Smooth muscle cell (in vitro differentiated cells): ENCODE measurements around the gene BCAS4. TPM values are rescaled to one million over a fixed set of nuclear protein-coding genes. Genes with fewer than 3 reads are reported as not detected.

Experiments
- DNase-seq: peaks from one replicate; lab custom pipeline; 2025; ENCODE audit not compliant: unreplicated experiment; lab: John Stamatoyannopoulos, UW
- H2AFZ ChIP-seq: fragments of 200-600 bp; sonication (generic); 2 replicates; pipeline ENCODE4 v1.6.0; 2016; ENCODE audit warnings: antibody characterized with exemption, low read depth, mild to moderate bottlenecking
- H3F3A ChIP-seq: fragments of 200-600 bp; sonication (generic); 2 replicates; pipeline ENCODE4 v1.6.0; 2017; ENCODE audit warnings: antibody characterized with exemption, low read depth
- H3K27ac ChIP-seq: fragments of 200-600 bp; sonication (generic); 2 replicates; pipeline ENCODE4 v1.5.1; 2016; ENCODE audit warnings: low read depth, mild to moderate bottlenecking
- H3K27me3 ChIP-seq: fragments of 200-600 bp; sonication (generic); 2 replicates; pipeline ENCODE4 v1.6.1; 2016; ENCODE audit warnings: low read depth, mild to moderate bottlenecking
- H3K36me3 ChIP-seq: fragments of 200-600 bp; sonication (generic); 2 replicates; pipeline ENCODE4 v1.5.1; 2016; ENCODE audit warnings: low read depth
- H3K4me1 ChIP-seq: fragments of 200-600 bp; sonication (generic); 2 replicates; pipeline ENCODE4 v1.5.1; 2016; ENCODE audit warnings: low read depth
- H3K4me2 ChIP-seq: fragments of 200-600 bp; sonication (generic); 2 replicates; pipeline ENCODE4 v1.6.0; 2016; ENCODE audit warnings: mild to moderate bottlenecking
- H3K4me3 ChIP-seq: fragments of 200-600 bp; sonication (generic); 2 replicates; pipeline ENCODE4 v1.5.1; 2016; ENCODE audit warnings: mild to moderate bottlenecking
- H3K79me2 ChIP-seq: fragments of 200-600 bp; sonication (generic); 2 replicates; pipeline ENCODE4 v1.6.0; 2016; ENCODE audit warnings: low read depth, mild to moderate bottlenecking
- H3K9ac ChIP-seq: fragments of 200-600 bp; sonication (generic); 2 replicates; pipeline ENCODE4 v1.6.0; 2016; ENCODE audit warnings: low read depth
- H3K9me3 ChIP-seq: fragments of 200-600 bp; sonication (generic); replicated peaks from 2 replicates; pipeline ENCODE4 v1.5.1; 2016; ENCODE audit warnings: low read depth
- H4K20me1 ChIP-seq: fragments of 200-600 bp; sonication (generic); 2 replicates; pipeline ENCODE4 v1.6.0; 2016; ENCODE audit warnings: low read depth
- WGBS: methylation state at CpG from one replicate; pipeline ENCODE4 v1.1.7; 2016; ENCODE audit warnings: low lambda C conversion rate; 5-methylcytosine and 5-hydroxymethylcytosine counted together
- polyA plus RNA-seq: library from polyadenylated mRNA; unstranded; fragments of >200 nt; fragmentation: Nextera tagmentation; extraction: Ambion mirVana; gene quantifications from 2 replicates; pipeline ENCODE4 v1.2.1, GENCODE V29; 2016
- total RNA-seq: library from RNA; depleted of rRNA; stranded (reverse); fragments of >200 nt; gene quantifications from 2 replicates; pipeline ENCODE4 v1.2.3, GENCODE V29; 2014
- TF ChIP-seq, protein P1 (sequence below): fragments of 200-600 bp; sonication (generic); IDR thresholded peaks from 2 replicates; pipeline ENCODE4 v1.5.1; 2017; ENCODE audit warnings: borderline replicate concordance, mild to moderate bottlenecking, antibody characterized with exemption; ENCODE audit not compliant: insufficient read depth, poor library complexity, severe bottlenecking

The BCAS4 gene
- total and polyA plus RNA-seq, 2 experiments from 2014 or later, result 5.3 to 14.1 TPM

DNA sequence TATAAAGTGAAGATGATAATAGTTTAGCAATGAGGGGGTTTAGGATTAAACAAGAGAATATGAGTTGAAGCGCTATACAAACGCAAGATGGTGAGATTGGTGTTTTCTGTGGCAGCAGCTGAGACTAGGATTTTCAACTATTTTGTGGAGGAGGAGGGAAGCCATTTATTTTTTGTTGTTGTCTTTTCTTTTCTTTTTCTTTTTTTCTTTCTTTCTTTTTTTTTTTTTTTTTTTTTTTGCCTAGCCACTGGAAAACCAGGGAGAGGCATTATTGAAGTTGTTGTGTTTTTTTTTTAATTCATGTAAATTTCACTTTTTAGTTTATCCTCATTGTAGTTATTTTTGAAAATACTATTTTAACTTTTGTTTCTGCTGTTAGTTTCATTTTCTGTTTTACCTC, 47.6 kb upstream of the BCAS4 start:
- Histone ChIP-seq H2AFZ (no peak overlapping the region), H3K36me3 (no peaks in the 10 kb centered on the region), H3F3A (peaks cover 28% of the 10 kb centered on the region), H3K4me1 (peaks cover 16% of the 10 kb centered on the region), H4K20me1 (peaks cover 3% of the 10 kb centered on the region), H3K27me3 (no peaks in the 10 kb centered on the region), H3K79me2 (no peaks in the 10 kb centered on the region), H3K9ac (no peak overlapping the region), H3K9me3 (no peaks in the 10 kb centered on the region), H3K27ac (no peak overlapping the region), H3K4me3 (no peak overlapping the region), H3K4me2 (no peak overlapping the region)
- 100% methylated on average over 2 of the region's 2 CpGs for WGBS
- TF ChIP-seq, protein P1, sequence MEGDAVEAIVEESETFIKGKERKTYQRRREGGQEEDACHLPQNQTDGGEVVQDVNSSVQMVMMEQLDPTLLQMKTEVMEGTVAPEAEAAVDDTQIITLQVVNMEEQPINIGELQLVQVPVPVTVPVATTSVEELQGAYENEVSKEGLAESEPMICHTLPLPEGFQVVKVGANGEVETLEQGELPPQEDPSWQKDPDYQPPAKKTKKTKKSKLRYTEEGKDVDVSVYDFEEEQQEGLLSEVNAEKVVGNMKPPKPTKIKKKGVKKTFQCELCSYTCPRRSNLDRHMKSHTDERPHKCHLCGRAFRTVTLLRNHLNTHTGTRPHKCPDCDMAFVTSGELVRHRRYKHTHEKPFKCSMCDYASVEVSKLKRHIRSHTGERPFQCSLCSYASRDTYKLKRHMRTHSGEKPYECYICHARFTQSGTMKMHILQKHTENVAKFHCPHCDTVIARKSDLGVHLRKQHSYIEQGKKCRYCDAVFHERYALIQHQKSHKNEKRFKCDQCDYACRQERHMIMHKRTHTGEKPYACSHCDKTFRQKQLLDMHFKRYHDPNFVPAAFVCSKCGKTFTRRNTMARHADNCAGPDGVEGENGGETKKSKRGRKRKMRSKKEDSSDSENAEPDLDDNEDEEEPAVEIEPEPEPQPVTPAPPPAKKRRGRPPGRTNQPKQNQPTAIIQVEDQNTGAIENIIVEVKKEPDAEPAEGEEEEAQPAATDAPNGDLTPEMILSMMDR, result no peak
- DNase-seq, result no peak

DNA sequence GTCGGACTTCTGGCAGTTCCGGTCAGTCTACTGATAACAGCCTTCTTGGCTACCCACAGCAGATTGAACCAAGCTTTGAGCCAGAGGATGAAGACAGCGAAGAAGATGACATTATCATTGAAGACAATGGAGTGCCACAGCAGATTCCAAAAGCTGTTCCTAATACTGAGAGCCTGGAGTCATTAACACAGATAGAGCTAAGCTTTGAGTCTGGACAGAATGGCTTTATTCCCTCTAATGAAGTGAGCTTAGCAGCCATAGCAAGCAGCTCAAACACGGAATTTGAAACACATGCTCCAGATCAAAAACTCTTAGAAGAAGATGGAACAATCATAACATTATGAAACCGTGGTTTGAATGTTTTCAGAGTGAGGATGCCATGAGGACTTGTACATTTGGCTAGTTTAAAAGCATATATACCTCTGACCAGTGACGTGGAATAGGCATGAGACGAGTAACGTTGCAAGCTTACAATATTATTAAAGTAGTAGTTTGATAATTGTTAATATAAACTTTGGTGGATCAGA, 44.7 kb upstream of the BCAS4 start:
- no peaks in the 10 kb centered on the region for H3K36me3 ChIP-seq
- H3K79me2 ChIP-seq, result no peaks in the 10 kb centered on the region
- no peak for DNase-seq
- H3K4me2 ChIP-seq, result peak overlapping the region; percentile 53
- WGBS, result 39% methylated on average over 8 of the region's 8 CpGs
- H3K9ac ChIP-seq, result no peak overlapping the region
- peaks cover 6% of the 10 kb centered on the region for H3K4me1 ChIP-seq
- H3K27ac ChIP-seq, result no peak overlapping the region
- H3K27me3 ChIP-seq, result no peaks in the 10 kb centered on the region
- H4K20me1 ChIP-seq, result peaks cover 3% of the 10 kb centered on the region
- no peaks in the 10 kb centered on the region for H3K9me3 ChIP-seq
- TF ChIP-seq, protein P1, result no peak
- peak overlapping the region; percentile 28 for H2AFZ ChIP-seq
- H3K4me3 ChIP-seq, result no peak overlapping the region
- H3F3A ChIP-seq, result peaks cover 22% of the 10 kb centered on the region

DNA sequence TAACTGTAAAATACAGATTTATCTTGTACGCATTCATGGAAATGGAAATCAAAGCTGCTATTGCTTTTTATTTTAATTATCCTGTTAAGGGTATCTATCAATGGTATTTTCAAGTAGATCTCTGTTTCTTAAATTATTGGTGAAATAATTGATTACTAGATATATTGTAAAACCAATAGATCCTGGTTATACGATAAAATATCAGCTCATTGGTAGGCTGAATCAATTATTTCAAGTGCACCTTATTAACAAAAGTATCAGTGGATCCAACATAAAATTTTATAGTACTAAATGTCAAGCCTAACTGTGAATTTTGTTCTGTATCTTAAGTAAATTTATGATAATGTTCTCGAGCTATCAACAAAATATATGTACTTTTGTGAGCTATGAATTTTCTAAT, 41.7 kb upstream of the BCAS4 start:
- peaks cover 12% of the 10 kb centered on the region for H3F3A ChIP-seq
- H3K27me3 ChIP-seq, result no peaks in the 10 kb centered on the region
- no peak overlapping the region for H2AFZ ChIP-seq
- H3K36me3 ChIP-seq, result no peaks in the 10 kb centered on the region
- DNase-seq, result no peak
- H3K27ac ChIP-seq, result no peak overlapping the region
- H3K4me3 ChIP-seq, result no peak overlapping the region
- no peaks in the 10 kb centered on the region for H3K79me2 ChIP-seq
- no peaks in the 10 kb centered on the region for H3K4me1 ChIP-seq
- H3K4me2 ChIP-seq, result no peak overlapping the region
- H4K20me1 ChIP-seq, result peaks cover 3% of the 10 kb centered on the region
- TF ChIP-seq, protein P1, result no peak
- no peaks in the 10 kb centered on the region for H3K9me3 ChIP-seq
- WGBS, result 98% methylated on average over 3 of the region's 3 CpGs
- no peak overlapping the region for H3K9ac ChIP-seq

DNA sequence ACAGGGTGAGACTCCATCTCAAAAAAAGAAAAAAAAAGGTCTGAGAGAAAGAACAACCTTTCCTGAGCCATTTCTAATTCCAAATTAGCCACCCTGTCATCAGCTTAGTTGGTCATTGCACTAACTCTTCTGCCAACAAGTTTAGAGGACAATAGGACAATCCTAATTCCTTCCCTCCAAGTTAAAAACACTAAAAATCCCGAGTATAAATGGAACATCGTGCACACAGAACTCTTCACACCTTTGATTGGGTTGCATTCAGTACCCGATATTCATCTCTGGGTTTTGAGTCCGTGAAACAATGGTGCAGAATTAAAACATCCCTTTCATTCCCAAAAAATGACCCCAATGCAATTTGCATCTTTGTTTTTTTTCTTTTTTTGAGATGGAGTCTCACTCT, 40.4 kb upstream of the BCAS4 start:
- 98% methylated on average over 4 of the region's 4 CpGs for WGBS
- no peak overlapping the region for H2AFZ ChIP-seq
- DNase-seq, result no peak

More for the DNA sequence above, 40.4 kb upstream of the BCAS4 start:
- no peaks in the 10 kb centered on the region for H3K4me1 ChIP-seq
- H3K27me3 ChIP-seq, result no peaks in the 10 kb centered on the region
- TF ChIP-seq, protein P1, result no peak
- H3K27ac ChIP-seq, result no peak overlapping the region
- peaks cover 3% of the 10 kb centered on the region for H4K20me1 ChIP-seq
- H3K4me3 ChIP-seq, result no peak overlapping the region
- H3K9ac ChIP-seq, result no peak overlapping the region
- no peaks in the 10 kb centered on the region for H3K36me3 ChIP-seq
- H3F3A ChIP-seq, result peaks cover 11% of the 10 kb centered on the region
- no peaks in the 10 kb centered on the region for H3K79me2 ChIP-seq
- H3K4me2 ChIP-seq, result no peak overlapping the region
- no peaks in the 10 kb centered on the region for H3K9me3 ChIP-seq
